NCI-H748 (cell line): ENCODE measurements around the gene NEK3.
A peak's percentile ranks its signal among the peaks of the same experiment; 100 is the strongest.
"Not testable (repeated sequence)": the region's sequence is repeated elsewhere in the genome, so short reads cannot be mapped to it uniquely, and the experiment has no call there.

Source experiments
- DNase-seq: peaks from one replicate; lab custom pipeline; 2025; ENCODE audit not compliant: unreplicated experiment; lab: John Stamatoyannopoulos, UW

The NEK3 gene

GRCh38 chr13:52159159-52159982 lies at the start of gene NEK3:
Gene NEK3 (minus strand): TSS chr13:52159597. CDS start chr13:52156191, 3,406 bp downstream.
- DNase-seq = peak; percentile 79

GRCh38 chr13:52208384-52208783 lies 49.0 kb upstream of the NEK3 start:
- not testable (repeated sequence) for DNase-seq

DNA sequence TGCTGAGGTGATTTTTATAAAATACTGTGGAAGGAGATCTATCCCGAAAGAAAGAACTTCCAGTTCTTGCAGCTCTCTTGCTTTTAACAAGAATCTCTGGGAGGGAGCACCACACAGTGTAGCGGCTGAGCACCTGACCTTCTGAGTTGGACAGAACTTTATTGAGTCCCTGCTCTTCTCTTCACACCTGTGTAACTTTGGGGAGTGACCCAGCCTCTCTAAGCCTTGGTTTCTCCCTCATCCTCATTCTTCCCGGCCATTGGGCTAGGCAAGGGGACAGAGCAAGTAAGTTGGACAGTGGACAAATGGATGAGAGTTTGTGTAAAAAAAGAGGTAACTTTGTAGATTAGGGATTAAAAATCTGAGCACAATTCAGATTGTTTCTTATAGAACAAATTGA lies 48.5 kb upstream of the NEK3 start:
- not testable (repeated sequence) for DNase-seq

DNA sequence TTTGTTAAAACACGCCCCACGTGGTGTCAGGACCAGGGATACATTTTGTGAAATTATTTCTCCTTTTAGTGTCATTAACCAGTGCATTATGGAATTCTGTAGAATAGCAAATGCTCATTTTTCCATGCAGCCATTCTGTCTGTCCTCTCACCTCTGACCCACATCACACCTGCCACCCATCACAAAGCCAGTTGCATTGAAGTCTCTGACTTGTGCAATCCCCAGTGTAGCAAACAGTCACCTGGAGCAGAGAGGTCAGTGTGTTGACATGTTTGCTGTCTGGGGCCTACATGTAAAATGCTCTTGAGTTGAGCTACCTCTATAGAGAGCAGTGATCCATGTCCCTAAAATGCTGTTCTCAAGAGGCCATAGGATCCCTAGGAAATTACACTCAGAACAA lies 47.9 kb upstream of the NEK3 start:
- DNase-seq = not testable (repeated sequence)

- DNase-seq = not testable (repeated sequence)
These were observed 45.1 kb upstream of the NEK3 start for GRCh38 chr13:52204546-52204945.

DNA sequence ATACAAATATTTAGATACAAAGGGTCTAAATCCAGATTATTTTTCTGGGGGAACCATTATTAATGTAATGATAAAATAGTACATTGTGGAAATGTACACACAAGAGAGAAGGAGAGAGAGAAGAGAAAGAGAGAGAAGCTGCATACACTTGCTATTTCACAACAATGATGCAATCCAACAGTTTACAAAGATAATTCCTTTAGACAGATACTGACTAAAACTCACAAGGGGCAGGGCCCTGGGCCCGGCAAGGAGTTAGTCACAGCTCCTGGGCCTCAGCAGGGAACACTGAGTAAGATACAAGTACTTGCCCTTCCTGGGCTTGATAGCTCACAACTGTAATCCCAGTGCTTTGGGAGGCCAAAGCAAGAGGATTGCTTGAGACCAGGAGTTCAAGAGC lies 44.5 kb upstream of the NEK3 start:
- not testable (repeated sequence) for DNase-seq

- DNase-seq = not testable (repeated sequence)
These were observed 43.1 kb upstream of the NEK3 start for GRCh38 chr13:52202506-52202905.

- peak; percentile 47 for DNase-seq
These were observed 42.2 kb upstream of the NEK3 start for GRCh38 chr13:52201439-52202193.

DNA sequence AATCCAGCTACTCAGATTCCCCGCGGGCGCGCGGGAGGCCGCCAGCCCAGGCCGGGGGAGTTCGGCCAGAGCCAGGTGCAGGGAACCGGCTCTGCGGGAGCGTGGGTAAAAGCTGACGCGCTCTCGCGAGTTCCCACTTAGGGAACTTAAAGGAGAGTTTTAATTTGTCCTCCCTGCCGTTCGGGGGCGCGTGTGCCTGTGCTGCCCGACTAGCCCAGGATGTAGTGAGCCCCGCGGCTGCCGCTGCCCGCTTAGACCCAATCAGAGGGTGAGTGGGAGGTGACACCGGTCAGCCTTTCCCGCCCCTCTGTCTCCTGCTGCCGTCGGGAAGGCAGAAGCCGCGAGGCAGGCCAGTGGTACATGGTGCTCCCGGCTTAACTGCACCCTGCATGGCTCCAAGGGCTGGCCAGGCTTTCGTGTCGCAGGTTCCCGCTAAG lies 36.0 kb upstream of the NEK3 start:
- DNase-seq = no peak

- peak; percentile 86 for DNase-seq
These were observed 34.9 kb upstream of the NEK3 start for GRCh38 chr13:52194184-52194868.

DNA sequence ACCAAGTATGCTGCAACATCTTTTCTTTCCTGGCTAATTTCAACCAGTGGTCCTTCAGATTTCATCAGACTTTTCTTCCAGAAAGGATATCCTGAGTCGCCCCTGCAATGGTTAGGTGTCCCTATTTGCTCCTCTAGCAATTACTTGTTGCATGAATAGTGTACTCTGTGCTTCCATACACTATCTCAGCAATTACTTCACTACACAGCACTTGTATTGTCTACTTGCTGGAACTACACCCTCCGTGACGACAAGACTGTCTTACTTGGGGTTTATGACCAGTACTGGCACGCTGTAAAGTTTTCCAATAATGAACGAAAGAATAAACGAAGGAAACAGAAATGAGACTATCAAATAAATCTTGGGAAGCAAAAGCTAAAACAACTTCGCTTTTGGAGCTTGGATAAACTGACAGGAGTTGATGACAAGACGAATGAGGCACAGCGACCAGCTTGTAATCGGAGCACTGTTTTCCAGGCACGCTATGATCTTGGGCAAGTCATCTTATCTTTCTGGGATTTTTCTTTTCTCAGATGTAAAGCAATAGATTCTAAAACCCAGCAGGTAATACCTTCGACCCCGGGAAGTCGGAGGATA lies 34.3 kb upstream of the NEK3 start:
- peak; percentile 33 for DNase-seq

GRCh38 chr13:52187424-52188187 lies 28.2 kb upstream of the NEK3 start:
- not testable (repeated sequence) for DNase-seq

GRCh38 chr13:52187029-52187423 lies 27.6 kb upstream of the NEK3 start:
- no peak for DNase-seq

- not testable (repeated sequence) for DNase-seq
These were observed 22.0 kb upstream of the NEK3 start for GRCh38 chr13:52181316-52181954.

DNA sequence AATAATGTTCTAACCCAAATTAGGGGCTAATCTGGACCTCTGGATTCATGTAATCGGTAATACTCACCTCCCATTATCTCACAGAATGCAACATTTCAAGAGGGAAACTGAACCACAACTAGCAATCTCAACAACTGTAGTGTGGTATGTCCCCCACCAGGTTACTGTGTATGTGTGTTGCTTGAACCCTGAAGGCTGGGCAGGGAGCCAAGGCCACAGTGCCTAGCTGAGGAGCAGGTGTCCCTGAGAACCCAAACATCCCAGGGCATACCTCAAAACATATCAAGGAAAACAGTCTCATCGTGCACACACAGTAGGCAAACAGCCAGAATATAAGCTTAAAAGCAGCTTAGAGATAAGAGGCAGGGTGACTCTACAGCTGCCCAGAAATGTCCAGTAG lies 20.5 kb upstream of the NEK3 start:
- DNase-seq = no peak

- DNase-seq = no peak
These were observed 17.9 kb upstream of the NEK3 start for GRCh38 chr13:52177276-52177675.

- not testable (repeated sequence) for DNase-seq
These were observed 14.6 kb upstream of the NEK3 start for GRCh38 chr13:52173970-52174369.

GRCh38 chr13:52173373-52173772 lies 14.0 kb upstream of the NEK3 start:
- no peak for DNase-seq

DNA sequence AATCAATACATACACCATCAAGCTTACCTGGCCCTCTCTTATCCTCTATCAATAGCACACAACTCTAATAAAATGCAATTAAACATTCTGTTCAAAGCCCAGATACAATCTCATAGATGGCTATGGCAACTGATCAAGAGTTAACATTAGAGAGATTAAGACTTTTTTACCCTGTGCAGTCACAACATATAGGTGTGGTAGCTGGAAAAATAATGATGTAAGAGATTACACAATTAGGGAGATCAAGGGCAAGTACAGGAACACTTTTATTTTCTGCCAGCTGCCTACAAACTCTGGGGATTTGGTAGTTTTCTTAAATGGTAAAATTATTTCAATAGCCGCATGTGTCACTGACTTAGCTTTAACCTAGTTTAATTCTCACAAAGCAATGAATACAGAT lies 12.3 kb upstream of the NEK3 start:
- DNase-seq = not testable (repeated sequence)
